Cardiac muscle cell (in vitro differentiated cells and primary cell): ENCODE results near the gene RASL11B. TPM values are rescaled to one million over a fixed set of nuclear protein-coding genes. Genes with fewer than 3 reads are reported as not detected.

Source experiments
- DNase-seq, 2 donors: peaks; one replicate each; pipeline versions ENCODE4 v3.0.0 to v3.0.0-alpha.2; 2010 to 2017; ENCODE audit warnings: low read depth in 1 of 2, low spot score in 1 of 2
- H3K27ac ChIP-seq: fragments of 200-600 bp; sonication (generic); 2 replicates; pipeline ENCODE4 v1.5.1; 2016
- H3K27me3 ChIP-seq: fragments of 200-600 bp; sonication (generic); 2 replicates; pipeline ENCODE4 v1.6.0; 2016; ENCODE audit warnings: control low read depth
- H3K36me3 ChIP-seq: fragments of 200-600 bp; sonication (generic); 2 replicates; pipeline ENCODE4 v1.5.1; 2016; ENCODE audit warnings: control low read depth
- H3K4me1 ChIP-seq: fragments of 200-600 bp; sonication (generic); 2 replicates; pipeline ENCODE4 v1.8.1; 2017; ENCODE audit warnings: low read depth, mild to moderate bottlenecking, mixed run types
- H3K4me3 ChIP-seq: fragments of 200-600 bp; sonication (generic); 2 replicates; pipeline ENCODE4 v1.5.1; 2016; ENCODE audit warnings: mild to moderate bottlenecking
- H3K9me3 ChIP-seq: fragments of 200-600 bp; sonication (generic); 2 replicates; pipeline ENCODE4 v1.5.1; 2017; ENCODE audit warnings: low read depth, mild to moderate bottlenecking, control low read depth
- CTCF ChIP-seq: IDR thresholded peaks from 2 replicates; pipeline ENCODE4 v1.5.1; 2012; ENCODE audit warnings: low read depth, mild to moderate bottlenecking, low read length
- polyA plus RNA-seq: library from polyadenylated mRNA; unstranded; fragments of >200 nt; fragmentation: Nextera tagmentation; extraction: Ambion mirVana; gene quantifications from 2 replicates; pipeline ENCODE4 v1.2.1, GENCODE V29; 2016
- total RNA-seq: library from RNA; depleted of rRNA; stranded (reverse); fragments of >200 nt; gene quantifications from 2 replicates; pipeline ENCODE4 v1.2.3, GENCODE V29; 2016

Gene RASL11B
- total and polyA plus RNA-seq, 2 experiments from 2014 or later: 37.5 to 74.1 TPM

- Histone ChIP-seq H3K4me1 (peaks cover 21% of the 10 kb centered on the region), H3K27ac (peak overlapping the region; percentile 79), H3K27me3 (no peaks in the 10 kb centered on the region), H3K4me3 (no peak overlapping the region), H3K9me3 (no peaks in the 10 kb centered on the region), H3K36me3 (no peaks in the 10 kb centered on the region)
- no peak for DNase-seq
- TF ChIP-seq CTCF: no peak
Measured at GRCh38 chr4:52874948-52875347, 12.8 kb downstream of the RASL11B start.

- no peak overlapping the region for H3K27ac ChIP-seq
- no peak for TF ChIP-seq CTCF
- no peaks in the 10 kb centered on the region for H3K36me3 ChIP-seq
- H3K9me3 ChIP-seq: no peaks in the 10 kb centered on the region
- H3K27me3 ChIP-seq: no peaks in the 10 kb centered on the region
- no peak for DNase-seq
- peaks cover 21% of the 10 kb centered on the region for H3K4me1 ChIP-seq
- no peak overlapping the region for H3K4me3 ChIP-seq
Measured at GRCh38 chr4:52876069-52876468, 14.0 kb downstream of the RASL11B start.

- TF ChIP-seq CTCF: no peak
- Histone ChIP-seq H3K27me3 (no peaks in the 10 kb centered on the region), H3K4me1 (peaks cover 21% of the 10 kb centered on the region), H3K27ac (no peak overlapping the region), H3K4me3 (no peak overlapping the region), H3K36me3 (no peaks in the 10 kb centered on the region), H3K9me3 (no peaks in the 10 kb centered on the region)
- no peak for DNase-seq
Measured at GRCh38 chr4:52877036-52877435, 14.9 kb downstream of the RASL11B start.

GRCh38 chr4:52877694-52878093 is 15.6 kb downstream of the RASL11B start:
- Histone ChIP-seq H3K36me3 (no peaks in the 10 kb centered on the region), H3K9me3 (no peaks in the 10 kb centered on the region), H3K27me3 (no peaks in the 10 kb centered on the region), H3K27ac (no peak overlapping the region), H3K4me1 (peaks cover 21% of the 10 kb centered on the region), H3K4me3 (no peak overlapping the region)
- no peak for TF ChIP-seq CTCF
- DNase-seq: no peak

GRCh38 chr4:52879471-52879870 is 17.4 kb downstream of the RASL11B start:
- no peaks in the 10 kb centered on the region for H3K27me3 ChIP-seq
- no peak for DNase-seq
- no peak overlapping the region for H3K4me3 ChIP-seq
- H3K4me1 ChIP-seq: peaks cover 13% of the 10 kb centered on the region
- no peaks in the 10 kb centered on the region for H3K9me3 ChIP-seq
- no peak for TF ChIP-seq CTCF
- no peaks in the 10 kb centered on the region for H3K36me3 ChIP-seq
- no peak overlapping the region for H3K27ac ChIP-seq

- DNase-seq: no peak
- Histone ChIP-seq H3K36me3 (no peaks in the 10 kb centered on the region), H3K9me3 (no peaks in the 10 kb centered on the region), H3K4me3 (no peak overlapping the region), H3K27ac (no peak overlapping the region), H3K27me3 (no peaks in the 10 kb centered on the region), H3K4me1 (peaks cover 7% of the 10 kb centered on the region)
- no peak for TF ChIP-seq CTCF
Measured at GRCh38 chr4:52880994-52881393, 18.9 kb downstream of the RASL11B start.
